ENCODE data around the gene GLRX5. TPM values are rescaled to one million over a fixed set of nuclear protein-coding genes. Genes with fewer than 3 reads are reported as not detected.

Gene GLRX5
- total RNA-seq, 1 donor from 2014 or later: 38.9 TPM

- Mint-ChIP-seq H3K4me1 (ENCODE audit: low read depth, unreplicated experiment) (peaks cover 25% of the 10 kb centered on the region), H3K27ac (ENCODE audit: unreplicated experiment) (no peak overlapping the region), H3K27me3 (ENCODE audit: unreplicated experiment) (peaks cover 7% of the 10 kb centered on the region), H3K4me3 (ENCODE audit: unreplicated experiment) (no peak overlapping the region), H3K9me3 (ENCODE audit: unreplicated experiment) (peaks cover 2% of the 10 kb centered on the region), H3K36me3 (ENCODE audit: unreplicated experiment) (no peaks in the 10 kb centered on the region)
- TF ChIP-seq, protein P1, sequence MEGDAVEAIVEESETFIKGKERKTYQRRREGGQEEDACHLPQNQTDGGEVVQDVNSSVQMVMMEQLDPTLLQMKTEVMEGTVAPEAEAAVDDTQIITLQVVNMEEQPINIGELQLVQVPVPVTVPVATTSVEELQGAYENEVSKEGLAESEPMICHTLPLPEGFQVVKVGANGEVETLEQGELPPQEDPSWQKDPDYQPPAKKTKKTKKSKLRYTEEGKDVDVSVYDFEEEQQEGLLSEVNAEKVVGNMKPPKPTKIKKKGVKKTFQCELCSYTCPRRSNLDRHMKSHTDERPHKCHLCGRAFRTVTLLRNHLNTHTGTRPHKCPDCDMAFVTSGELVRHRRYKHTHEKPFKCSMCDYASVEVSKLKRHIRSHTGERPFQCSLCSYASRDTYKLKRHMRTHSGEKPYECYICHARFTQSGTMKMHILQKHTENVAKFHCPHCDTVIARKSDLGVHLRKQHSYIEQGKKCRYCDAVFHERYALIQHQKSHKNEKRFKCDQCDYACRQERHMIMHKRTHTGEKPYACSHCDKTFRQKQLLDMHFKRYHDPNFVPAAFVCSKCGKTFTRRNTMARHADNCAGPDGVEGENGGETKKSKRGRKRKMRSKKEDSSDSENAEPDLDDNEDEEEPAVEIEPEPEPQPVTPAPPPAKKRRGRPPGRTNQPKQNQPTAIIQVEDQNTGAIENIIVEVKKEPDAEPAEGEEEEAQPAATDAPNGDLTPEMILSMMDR (IDR thresholded peaks at IDR 0.05; ENCODE audit: partially characterized antibody, unreplicated experiment): no peak
- DNase-seq: no peak
Observed at GRCh38 chr14:95520346-95520745, 14.5 kb upstream of the GLRX5 start.

GRCh38 chr14:95521001-95521400, 13.8 kb upstream of the GLRX5 start:
- Mint-ChIP-seq H3K4me1 (ENCODE audit: low read depth, unreplicated experiment) (peaks cover 26% of the 10 kb centered on the region), H3K36me3 (ENCODE audit: unreplicated experiment) (no peaks in the 10 kb centered on the region), H3K9me3 (ENCODE audit: unreplicated experiment) (peaks cover 4% of the 10 kb centered on the region), H3K27ac (ENCODE audit: unreplicated experiment) (no peak overlapping the region), H3K27me3 (ENCODE audit: unreplicated experiment) (peaks cover 5% of the 10 kb centered on the region), H3K4me3 (ENCODE audit: unreplicated experiment) (no peak overlapping the region)
- no peak for DNase-seq
- TF ChIP-seq, protein P1 (IDR thresholded peaks at IDR 0.05; ENCODE audit: partially characterized antibody, unreplicated experiment): no peak

DNA sequence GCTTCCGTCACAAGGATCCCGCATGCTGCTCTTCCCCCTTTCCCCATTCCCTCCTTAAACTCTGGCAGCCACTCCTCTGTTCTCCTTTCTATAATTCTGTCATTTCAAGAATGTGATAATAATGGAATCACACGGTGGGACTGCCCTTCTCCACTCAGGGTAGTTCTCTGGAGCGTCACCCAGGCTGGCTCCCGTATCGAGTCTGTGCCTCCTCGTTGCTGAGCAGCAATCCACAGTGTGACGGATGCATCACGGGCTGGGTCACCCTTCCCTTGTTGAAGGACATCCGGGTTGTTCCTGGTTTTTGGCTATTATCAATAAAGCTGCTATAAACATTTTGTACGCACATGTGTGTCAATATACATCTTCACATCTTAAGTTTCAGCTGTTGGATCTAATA, 12.7 kb upstream of the GLRX5 start:
- Mint-ChIP-seq H3K4me3 (ENCODE audit: unreplicated experiment) (no peak overlapping the region), H3K36me3 (ENCODE audit: unreplicated experiment) (no peaks in the 10 kb centered on the region), H3K27ac (ENCODE audit: unreplicated experiment) (no peak overlapping the region), H3K4me1 (ENCODE audit: low read depth, unreplicated experiment) (peaks cover 37% of the 10 kb centered on the region), H3K9me3 (ENCODE audit: unreplicated experiment) (peaks cover 4% of the 10 kb centered on the region), H3K27me3 (ENCODE audit: unreplicated experiment) (peaks cover 8% of the 10 kb centered on the region)
- no peak for DNase-seq
- TF ChIP-seq, protein P1 (IDR thresholded peaks at IDR 0.05; ENCODE audit: partially characterized antibody, unreplicated experiment): no peak

DNA sequence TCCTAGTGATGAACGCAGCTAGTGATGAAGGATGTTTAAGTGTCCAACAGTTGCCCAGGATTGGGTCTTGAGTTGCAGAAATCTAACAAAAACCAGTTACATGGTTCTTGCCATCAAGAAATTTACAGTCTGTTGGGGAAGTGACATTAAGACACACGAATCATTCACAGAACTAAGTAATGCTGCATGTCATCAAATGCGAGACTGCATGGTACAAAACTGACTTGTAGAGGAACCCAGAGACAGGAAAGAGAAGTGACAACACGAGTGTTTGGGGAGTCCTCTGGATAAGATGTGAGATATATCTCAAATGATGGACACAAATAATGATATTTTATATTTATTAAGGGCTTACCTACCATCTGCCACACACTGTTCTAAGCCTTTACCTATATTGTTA, 12.3 kb upstream of the GLRX5 start:
- Mint-ChIP-seq H3K9me3 (ENCODE audit: unreplicated experiment) (peaks cover 2% of the 10 kb centered on the region), H3K4me1 (ENCODE audit: low read depth, unreplicated experiment) (peaks cover 37% of the 10 kb centered on the region), H3K27me3 (ENCODE audit: unreplicated experiment) (peaks cover 8% of the 10 kb centered on the region), H3K4me3 (ENCODE audit: unreplicated experiment) (no peak overlapping the region), H3K36me3 (ENCODE audit: unreplicated experiment) (no peaks in the 10 kb centered on the region), H3K27ac (ENCODE audit: unreplicated experiment) (no peak overlapping the region)
- no peak for DNase-seq
- TF ChIP-seq, protein P1 (IDR thresholded peaks at IDR 0.05; ENCODE audit: partially characterized antibody, unreplicated experiment): no peak

DNA sequence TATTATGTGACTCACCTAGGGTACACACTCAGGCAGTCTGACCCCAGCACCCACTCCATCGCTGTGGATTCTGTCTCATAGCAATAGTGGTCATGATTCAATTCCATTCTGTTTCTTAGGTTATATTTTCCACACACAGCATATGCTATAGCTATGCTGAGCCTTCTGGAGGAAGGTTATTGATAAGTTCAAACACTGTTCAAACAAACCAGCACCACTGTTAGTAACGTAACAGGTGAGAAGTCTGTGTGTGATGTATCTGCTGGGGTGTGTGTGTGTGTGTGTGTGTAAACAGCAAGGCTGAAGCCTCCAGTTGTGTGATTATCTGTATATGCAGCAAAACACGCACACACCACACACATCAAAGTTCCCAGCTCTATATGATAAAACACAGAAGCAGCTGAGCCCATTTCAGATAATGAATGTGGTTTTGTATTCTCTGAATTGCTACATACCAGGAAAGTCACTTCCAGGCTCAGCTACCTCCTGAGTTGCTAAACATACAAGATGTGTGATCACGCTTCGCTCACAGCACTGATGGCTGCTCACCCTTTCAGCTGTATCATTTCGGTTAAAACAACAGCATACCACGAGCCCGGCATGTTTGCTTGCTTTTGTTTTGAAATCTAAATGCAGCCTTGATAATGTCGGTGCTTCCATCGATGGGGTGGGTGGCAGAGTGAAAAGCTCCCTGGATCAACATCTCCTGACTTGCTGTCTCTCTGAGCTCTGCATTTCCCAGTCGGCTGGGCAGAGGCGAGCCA, 11.6 kb upstream of the GLRX5 start:
- Mint-ChIP-seq H3K4me3 (ENCODE audit: unreplicated experiment) (no peak overlapping the region), H3K9me3 (ENCODE audit: unreplicated experiment) (peaks cover 2% of the 10 kb centered on the region), H3K4me1 (ENCODE audit: low read depth, unreplicated experiment) (peaks cover 34% of the 10 kb centered on the region), H3K27ac (ENCODE audit: unreplicated experiment) (no peak overlapping the region), H3K36me3 (ENCODE audit: unreplicated experiment) (no peaks in the 10 kb centered on the region), H3K27me3 (ENCODE audit: unreplicated experiment) (peaks cover 5% of the 10 kb centered on the region)
- no peak for DNase-seq
- TF ChIP-seq, protein P1 (IDR thresholded peaks at IDR 0.05; ENCODE audit: partially characterized antibody, unreplicated experiment): no peak

All from glutamatergic neuron (in vitro differentiated cells).